ENCODE results near the gene GPNMB.

GRCh38 chr7:23291957-23292560, 45.5 kb downstream of the GPNMB start:
- TF ChIP-seq CTCF (conservative IDR thresholded peaks at IDR 0.05; ENCODE audit: low read length) (no peak), EZH2phosphoT487 (IDR thresholded peaks at IDR 0.05; ENCODE audit: borderline replicate concordance) (no peak)

Measured in Loucy (cell line).